Cardiac muscle cell (in vitro differentiated cells and primary cell): ENCODE measurements around the gene RPS6KL1. TPM values are rescaled to one million over a fixed set of nuclear protein-coding genes. Genes with fewer than 3 reads are reported as not detected.

ENCODE experiments used
- DNase-seq, 2 donors: peaks; one replicate each; pipeline versions ENCODE4 v3.0.0 to v3.0.0-alpha.2; 2010 to 2017; ENCODE audit warnings: low read depth in 1 of 2, low spot score in 1 of 2
- H3K27ac ChIP-seq: fragments of 200-600 bp; sonication (generic); 2 replicates; pipeline ENCODE4 v1.5.1; 2016
- H3K27me3 ChIP-seq: fragments of 200-600 bp; sonication (generic); 2 replicates; pipeline ENCODE4 v1.6.0; 2016; ENCODE audit warnings: control low read depth
- H3K36me3 ChIP-seq: fragments of 200-600 bp; sonication (generic); 2 replicates; pipeline ENCODE4 v1.5.1; 2016; ENCODE audit warnings: control low read depth
- H3K4me1 ChIP-seq: fragments of 200-600 bp; sonication (generic); 2 replicates; pipeline ENCODE4 v1.8.1; 2017; ENCODE audit warnings: low read depth, mild to moderate bottlenecking, mixed run types
- H3K4me3 ChIP-seq: fragments of 200-600 bp; sonication (generic); 2 replicates; pipeline ENCODE4 v1.5.1; 2016; ENCODE audit warnings: mild to moderate bottlenecking
- H3K9me3 ChIP-seq: fragments of 200-600 bp; sonication (generic); 2 replicates; pipeline ENCODE4 v1.5.1; 2017; ENCODE audit warnings: low read depth, mild to moderate bottlenecking, control low read depth
- CTCF ChIP-seq: IDR thresholded peaks from 2 replicates; pipeline ENCODE4 v1.5.1; 2012; ENCODE audit warnings: low read depth, mild to moderate bottlenecking, low read length
- polyA plus RNA-seq: library from polyadenylated mRNA; unstranded; fragments of >200 nt; fragmentation: Nextera tagmentation; extraction: Ambion mirVana; gene quantifications from 2 replicates; pipeline ENCODE4 v1.2.1, GENCODE V29; 2016
- total RNA-seq: library from RNA; depleted of rRNA; stranded (reverse); fragments of >200 nt; gene quantifications from 2 replicates; pipeline ENCODE4 v1.2.3, GENCODE V29; 2016

RPS6KL1 gene
- total and polyA plus RNA-seq, 2 experiments from 2014 or later: 9.3 to 15.1 TPM

- DNase-seq: no peak
- Histone ChIP-seq H3K4me3 (no peak overlapping the region), H3K36me3 (no peaks in the 10 kb centered on the region), H3K27ac (no peak overlapping the region), H3K27me3 (no peaks in the 10 kb centered on the region), H3K9me3 (no peaks in the 10 kb centered on the region), H3K4me1 (no peaks in the 10 kb centered on the region)
- TF ChIP-seq CTCF: no peak
These were observed 61.3 kb downstream of the RPS6KL1 start for GRCh38 chr14:74861734-74862090.

- no peaks in the 10 kb centered on the region for H3K36me3 ChIP-seq
- H3K27ac ChIP-seq: no peak overlapping the region
- H3K27me3 ChIP-seq: no peaks in the 10 kb centered on the region
- peak; percentile 89 to 93 for DNase-seq
- peak; percentile 84 for TF ChIP-seq CTCF
- no peaks in the 10 kb centered on the region for H3K4me1 ChIP-seq
- no peak overlapping the region for H3K4me3 ChIP-seq
- H3K9me3 ChIP-seq: no peaks in the 10 kb centered on the region
These were observed 61.9 kb downstream of the RPS6KL1 start for GRCh38 chr14:74860899-74861733.

- TF ChIP-seq CTCF: no peak
- H3K4me3 ChIP-seq: no peak overlapping the region
- H3K27me3 ChIP-seq: no peaks in the 10 kb centered on the region
- no peak overlapping the region for H3K27ac ChIP-seq
- DNase-seq: no peak
- H3K4me1 ChIP-seq: no peaks in the 10 kb centered on the region
- no peaks in the 10 kb centered on the region for H3K36me3 ChIP-seq
- no peaks in the 10 kb centered on the region for H3K9me3 ChIP-seq
These were observed 63.1 kb downstream of the RPS6KL1 start for GRCh38 chr14:74859757-74860552.

DNA sequence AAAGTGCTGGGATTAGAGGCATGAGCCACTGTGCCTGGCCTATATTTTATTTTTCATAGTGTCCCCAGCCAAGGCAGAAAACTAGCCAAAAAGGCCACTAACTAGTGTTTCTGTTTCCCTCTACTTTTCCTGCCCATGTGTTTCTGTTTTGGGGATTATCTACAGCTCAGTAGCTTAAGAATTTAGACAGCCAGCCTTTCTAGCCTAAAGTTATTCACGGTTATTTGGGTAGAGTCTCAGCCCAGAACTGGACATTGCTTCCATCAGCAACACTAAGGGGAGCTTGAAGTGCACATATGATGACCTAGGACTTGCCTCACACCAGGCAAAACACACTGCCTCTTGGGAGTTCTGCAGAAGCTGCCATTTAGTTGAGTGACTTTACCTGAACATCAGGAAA, 65.0 kb downstream of the RPS6KL1 start:
- TF ChIP-seq CTCF: no peak
- DNase-seq: no peak
- H3K27me3 ChIP-seq: no peaks in the 10 kb centered on the region
- peaks cover 4% of the 10 kb centered on the region for H3K4me1 ChIP-seq
- H3K27ac ChIP-seq: no peak overlapping the region
- H3K4me3 ChIP-seq: no peak overlapping the region
- no peaks in the 10 kb centered on the region for H3K36me3 ChIP-seq
- no peaks in the 10 kb centered on the region for H3K9me3 ChIP-seq

GRCh38 chr14:74856366-74856765, 66.7 kb downstream of the RPS6KL1 start:
- H3K27me3 ChIP-seq: no peaks in the 10 kb centered on the region
- no peak overlapping the region for H3K27ac ChIP-seq
- H3K4me3 ChIP-seq: no peak overlapping the region
- TF ChIP-seq CTCF: no peak
- no peak for DNase-seq
- H3K9me3 ChIP-seq: no peaks in the 10 kb centered on the region
- no peaks in the 10 kb centered on the region for H3K36me3 ChIP-seq
- peaks cover 4% of the 10 kb centered on the region for H3K4me1 ChIP-seq
